GM21737 (cell line): ENCODE results near the gene MMP27.
"Not testable (repeated sequence)": the region's sequence is repeated elsewhere in the genome, so short reads cannot be mapped to it uniquely, and the experiment has no call there.

Source experiments
- ATAC-seq: cut with Tn5 transposase; IDR thresholded peaks from one replicate; pipeline ENCODE4 v1.9.1; 2021; ENCODE audit warnings: mild to moderate bottlenecking, moderate library complexity; ENCODE audit not compliant: unreplicated experiment

MMP27 gene

GRCh38 chr11:102705626-102706025 is at the start of gene MMP27:
TSS of gene MMP27 (minus strand) at chr11:102705769. CDS start at chr11:102705714, 55 bp downstream.
- ATAC-seq, result no peak

- no peak for ATAC-seq
Observed at GRCh38 chr11:102753267-102753666, 47.7 kb upstream of the MMP27 start.

GRCh38 chr11:102751673-102752072 is 46.1 kb upstream of the MMP27 start:
- no peak for ATAC-seq

DNA sequence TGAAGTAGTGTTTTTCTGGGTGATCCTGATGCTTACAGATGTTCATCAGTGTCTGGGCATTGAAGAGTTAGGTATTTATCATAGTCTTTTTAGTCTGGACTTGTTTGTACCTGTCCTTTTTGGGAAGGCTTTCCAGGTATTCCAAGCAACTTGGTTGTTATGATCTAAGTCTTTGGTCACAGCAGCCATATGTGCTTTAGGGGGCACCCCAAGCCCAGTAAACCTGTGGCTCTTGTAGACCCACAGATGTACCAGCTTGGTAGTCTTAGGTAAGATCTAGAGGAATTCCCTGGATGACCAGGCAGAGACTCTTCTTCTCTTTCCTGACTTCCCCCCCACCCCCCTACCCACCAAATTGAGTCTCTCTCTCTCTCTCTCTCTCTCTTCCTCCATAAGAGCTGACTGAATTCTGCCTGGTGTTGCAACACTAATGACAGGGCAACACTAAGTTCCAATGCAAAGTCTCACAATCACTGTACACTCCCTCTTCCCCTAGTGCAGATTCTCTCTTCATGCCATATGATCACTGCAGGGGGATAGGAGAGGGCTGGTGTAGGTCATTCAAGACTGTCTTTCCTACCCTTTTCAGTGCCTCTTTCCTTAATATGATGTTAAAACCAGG is 43.6 kb upstream of the MMP27 start:
- no peak for ATAC-seq

DNA sequence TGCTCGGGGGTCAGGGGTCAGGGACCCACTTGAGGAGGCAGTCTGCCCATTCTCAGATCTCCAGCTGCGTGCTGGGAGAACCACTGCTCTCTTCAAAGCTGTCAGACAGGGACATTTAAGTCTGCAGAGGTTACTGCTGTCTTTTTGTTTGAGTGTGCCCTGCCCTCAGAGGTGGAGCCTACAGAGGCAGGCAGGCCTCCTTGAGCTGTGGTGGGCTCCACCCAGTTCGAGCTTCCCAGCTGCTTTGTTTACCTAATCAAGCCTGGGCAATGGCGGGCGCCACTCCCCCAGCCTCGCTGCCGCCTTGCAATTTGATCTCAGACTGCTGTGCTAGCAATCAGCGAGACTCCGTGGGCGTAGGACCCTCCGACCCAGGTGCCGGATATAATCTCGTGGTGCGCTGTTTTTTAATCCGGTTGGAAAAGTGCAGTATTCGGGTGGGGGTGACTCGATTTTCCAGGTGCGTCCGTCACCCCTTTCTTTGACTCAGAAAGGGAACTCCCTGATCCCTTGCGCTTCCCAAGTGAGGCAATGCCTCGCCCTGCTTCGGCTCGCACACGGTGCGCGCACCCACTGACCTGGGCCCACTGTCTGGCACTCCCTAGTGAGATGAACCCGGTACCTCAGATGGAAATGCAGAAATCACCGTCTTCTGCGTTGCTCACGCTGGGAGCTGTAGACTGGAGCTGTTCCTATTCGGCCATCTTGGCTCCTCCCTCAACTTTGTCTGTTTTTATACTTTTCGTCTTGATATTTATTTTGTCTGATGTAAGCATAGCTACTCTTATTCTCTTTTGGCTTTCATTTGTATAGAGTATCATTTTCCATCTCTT is 41.4 kb upstream of the MMP27 start:
- ATAC-seq, result not testable (repeated sequence)

DNA sequence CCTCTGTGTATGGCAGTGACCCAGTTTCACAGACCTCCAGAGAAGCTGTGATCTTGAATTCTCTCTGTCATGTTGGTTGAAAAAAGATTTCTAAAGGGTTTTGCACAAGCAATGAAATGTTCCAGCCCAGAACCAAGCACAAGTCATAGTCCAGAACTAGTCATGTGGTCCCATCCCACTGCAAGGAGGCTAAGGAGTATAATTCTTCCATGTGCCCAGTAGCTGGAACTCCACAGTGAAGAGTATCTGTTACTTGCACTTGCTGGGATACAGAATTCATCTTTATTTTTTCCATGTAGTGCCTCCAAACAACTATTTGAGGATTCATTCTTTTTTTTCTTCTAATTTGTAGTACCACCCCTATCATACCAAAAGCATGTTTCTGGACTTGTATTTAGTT is 29.1 kb upstream of the MMP27 start:
- ATAC-seq, result no peak

DNA sequence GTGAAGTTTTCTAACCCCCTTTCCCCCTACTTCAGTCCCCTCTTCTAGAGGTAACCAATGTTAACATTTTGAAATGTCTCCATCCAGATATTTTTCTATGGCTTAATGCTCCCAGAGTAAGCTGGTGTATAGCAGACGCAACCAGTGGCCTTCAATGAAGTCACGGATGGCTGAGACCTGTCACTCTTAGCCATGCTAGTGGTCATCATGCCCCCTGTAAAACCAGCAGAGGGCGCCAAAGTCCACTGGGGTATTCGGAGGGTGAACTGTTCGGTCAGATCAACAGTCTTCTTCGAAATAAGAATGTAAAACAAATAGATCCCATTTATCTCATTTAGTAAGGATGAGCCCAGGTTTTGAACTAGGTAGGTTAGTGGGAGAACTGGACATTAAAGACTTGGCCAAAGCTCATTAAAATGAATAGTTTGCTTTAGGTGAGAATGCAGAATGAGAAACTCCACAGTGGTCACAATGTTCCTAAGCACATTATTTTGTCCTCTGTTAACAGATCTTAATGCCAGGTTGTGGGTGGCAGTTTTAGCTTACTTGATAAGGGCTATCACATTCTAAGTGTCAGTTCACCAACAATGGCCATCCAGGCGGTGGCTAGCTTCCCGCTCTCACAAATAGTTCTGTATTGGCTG is 27.8 kb upstream of the MMP27 start:
- no peak for ATAC-seq

DNA sequence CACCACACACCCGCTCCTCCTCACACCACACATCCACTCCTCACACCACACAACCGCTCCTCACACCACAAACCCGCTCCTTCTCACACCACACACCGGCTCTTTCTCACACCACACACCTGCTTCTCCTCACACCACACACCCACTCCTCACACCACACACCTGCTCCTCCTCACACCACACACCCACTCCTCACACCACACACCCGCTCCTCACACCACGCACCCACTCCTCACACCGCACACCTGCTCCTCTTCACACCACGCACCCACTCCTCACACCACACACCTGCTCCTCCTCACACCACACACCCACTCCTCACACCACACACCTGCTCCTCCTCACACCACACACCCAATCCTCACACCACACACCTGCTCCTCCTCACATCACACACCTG is 25.4 kb upstream of the MMP27 start:
- not testable (repeated sequence) for ATAC-seq

GRCh38 chr11:102729849-102730815 is 24.6 kb upstream of the MMP27 start:
- ATAC-seq, result no peak

DNA sequence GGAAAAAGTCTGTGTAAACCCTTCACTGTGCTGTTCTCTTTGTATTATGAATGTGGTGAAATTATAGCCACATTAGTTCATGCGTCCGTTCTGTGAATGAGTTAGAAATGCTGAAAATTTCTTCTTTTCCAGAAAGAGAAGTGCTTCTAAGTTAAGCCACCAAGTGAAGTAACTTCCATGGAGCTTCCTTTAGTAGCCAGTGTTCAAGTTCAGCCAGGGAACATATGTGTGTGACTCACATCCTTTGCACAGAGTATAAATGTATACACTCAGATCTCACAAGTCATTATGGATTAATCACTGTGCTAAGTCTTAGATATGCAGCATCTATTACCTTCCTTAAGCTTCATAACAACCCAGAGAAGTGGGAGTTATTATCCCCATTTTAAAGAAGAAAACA is 22.3 kb upstream of the MMP27 start:
- no peak for ATAC-seq

GRCh38 chr11:102724904-102725500 is 19.4 kb upstream of the MMP27 start, which contains the start of gene MMP8:
TSS of gene MMP8 (minus strand) at chr11:102724954. CDS start at chr11:102724855, 99 bp downstream.
- ATAC-seq, result no peak

DNA sequence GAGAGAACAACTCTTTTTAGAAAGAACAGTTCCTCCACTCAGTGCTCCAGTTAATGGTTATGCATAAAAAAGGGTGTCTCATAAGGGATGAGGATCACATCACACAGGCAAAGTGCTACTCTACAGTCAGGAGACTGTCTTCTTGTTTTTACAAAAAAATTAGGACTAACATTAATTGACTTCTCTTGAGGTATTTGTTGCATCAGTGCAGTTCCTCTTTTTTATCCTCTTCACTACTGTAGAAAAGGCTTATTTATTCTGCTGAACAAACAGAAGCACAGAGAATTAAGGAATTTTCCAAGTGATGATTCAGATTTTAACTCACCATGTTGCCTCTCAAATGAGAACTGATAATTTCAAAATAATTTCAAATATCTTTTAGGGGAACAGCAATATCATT is 17.3 kb upstream of the MMP27 start:
- ATAC-seq, result no peak

DNA sequence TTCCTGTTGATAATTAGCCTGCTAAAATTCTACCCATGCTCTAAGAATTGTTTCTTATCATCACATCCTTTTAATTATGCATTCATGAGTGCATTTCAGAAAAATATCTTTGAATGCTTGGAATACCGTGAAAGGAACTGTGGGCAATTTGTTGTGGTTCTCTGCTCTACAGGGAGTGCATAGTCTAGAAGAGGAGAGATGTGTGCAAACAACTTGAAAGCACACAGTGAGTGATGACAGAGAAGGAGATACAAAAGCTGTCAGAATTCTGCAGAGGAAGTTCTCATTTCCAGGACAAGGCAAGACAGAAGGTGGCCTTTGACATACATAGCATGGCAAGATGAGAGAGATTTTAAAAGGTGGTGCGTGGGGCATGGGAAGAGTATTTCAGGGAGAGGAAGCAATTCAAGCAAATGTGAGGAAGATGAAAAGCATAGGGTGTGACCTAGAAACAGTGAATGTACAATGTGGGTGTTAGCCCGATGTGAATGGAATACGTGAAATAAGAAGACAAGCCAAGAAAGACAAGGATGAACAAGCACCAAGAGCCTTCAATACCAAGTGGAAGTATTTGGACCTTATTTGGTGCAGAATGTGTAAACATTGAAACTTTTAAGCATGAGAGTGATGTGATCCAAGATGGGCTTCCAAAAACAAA is 14.2 kb upstream of the MMP27 start:
- ATAC-seq, result no peak

- ATAC-seq, result no peak
Observed at GRCh38 chr11:102717280-102717679, 11.7 kb upstream of the MMP27 start.

- no peak for ATAC-seq
Observed at GRCh38 chr11:102716527-102716926, 11.0 kb upstream of the MMP27 start.

- ATAC-seq, result no peak
Observed at GRCh38 chr11:102712137-102712536, 6.6 kb upstream of the MMP27 start.

- ATAC-seq, result no peak
Observed at GRCh38 chr11:102709201-102709945, 3.8 kb upstream of the MMP27 start.

GRCh38 chr11:102708654-102709053 is 3.1 kb upstream of the MMP27 start:
- no peak for ATAC-seq

- no peak for ATAC-seq
Observed at GRCh38 chr11:102704841-102705240, 728 bp downstream of the MMP27 start.
